ENCODE measurements around the gene CLMP. TPM values are rescaled to one million over a fixed set of nuclear protein-coding genes. Genes with fewer than 3 reads are reported as not detected.

CLMP gene
- total and polyA plus RNA-seq, 4 donors, result 0.12 to 1.3 (median 0.35) TPM

GRCh38 chr11:123173040-123173855, 21.8 kb downstream of the CLMP start:
- DNase-seq (ENCODE audit: low spot score), result no peak
- Histone ChIP-seq H3K36me3 (ENCODE audit: control insufficient read depth in 4 of 4, insufficient read depth in 3 of 4, low read depth in 1 of 4, low read length in 3 of 4) (no peaks in the 10 kb centered on the region), H3K27me3 (ENCODE audit: control insufficient read depth in 4 of 4, insufficient read depth in 4 of 4, low read length in 3 of 4) (no peaks in the 10 kb centered on the region), H3K9me3 (ENCODE audit: control insufficient read depth in 4 of 4, low read length in 3 of 4) (no peaks in the 10 kb centered on the region), H3K4me3 (ENCODE audit: low read depth in 1 of 3, low read length in 3 of 3) (no peak overlapping the region), H3K27ac (ENCODE audit: low read depth in 1 of 2, low read length in 2 of 2) (no peak overlapping the region), H3K9ac (ENCODE audit: low read depth in 1 of 2, low read length in 2 of 2) (no peak overlapping the region), H3K4me1 (ENCODE audit: control insufficient read depth in 4 of 4, insufficient read depth in 4 of 4, low read length in 3 of 4) (no peaks in the 10 kb centered on the region)
- TF ChIP-seq JUND (IDR thresholded peaks at IDR 0.05) (no peak), YY1 (IDR thresholded peaks at IDR 0.05) (no peak), RXRA (IDR thresholded peaks at IDR 0.05) (no peak), HNF4G (IDR thresholded peaks at IDR 0.05) (no peak), NR2F2 (IDR thresholded peaks at IDR 0.05) (no peak), FOXA1 (IDR thresholded peaks at IDR 0.05) (no peak), HNF4A (conservative IDR thresholded peaks at IDR 0.05) (no peak), EGR1 (IDR thresholded peaks at IDR 0.05; ENCODE audit: low read depth in 2 of 2) (no peak), RAD21 (IDR thresholded peaks at IDR 0.05) (no peak), SP1 (IDR thresholded peaks at IDR 0.05) (no peak)
- 90% methylated on average over 4 of the region's 4 CpGs for WGBS

- 91% methylated on average over 3 of the region's 3 CpGs for WGBS
- Histone ChIP-seq H3K27ac (ENCODE audit: low read depth in 1 of 2, low read length in 2 of 2) (no peak overlapping the region), H3K27me3 (ENCODE audit: control insufficient read depth in 4 of 4, insufficient read depth in 4 of 4, low read length in 3 of 4) (no peaks in the 10 kb centered on the region), H3K9ac (ENCODE audit: low read depth in 1 of 2, low read length in 2 of 2) (no peak overlapping the region), H3K9me3 (ENCODE audit: control insufficient read depth in 4 of 4, low read length in 3 of 4) (no peaks in the 10 kb centered on the region), H3K36me3 (ENCODE audit: control insufficient read depth in 4 of 4, insufficient read depth in 3 of 4, low read depth in 1 of 4, low read length in 3 of 4) (no peaks in the 10 kb centered on the region), H3K4me1 (ENCODE audit: control insufficient read depth in 4 of 4, insufficient read depth in 4 of 4, low read length in 3 of 4) (no peaks in the 10 kb centered on the region), H3K4me3 (ENCODE audit: low read depth in 1 of 3, low read length in 3 of 3) (no peak overlapping the region)
- TF ChIP-seq FOXA1 (IDR thresholded peaks at IDR 0.05) (no peak), SP1 (IDR thresholded peaks at IDR 0.05) (no peak), YY1 (IDR thresholded peaks at IDR 0.05) (no peak), GABPA (IDR thresholded peaks at IDR 0.05 in 1 of 2, conservative IDR thresholded peaks at IDR 0.05 in 1 of 2) (no peak), NR2F2 (IDR thresholded peaks at IDR 0.05) (no peak)
- TF ChIP-seq, protein P1, sequence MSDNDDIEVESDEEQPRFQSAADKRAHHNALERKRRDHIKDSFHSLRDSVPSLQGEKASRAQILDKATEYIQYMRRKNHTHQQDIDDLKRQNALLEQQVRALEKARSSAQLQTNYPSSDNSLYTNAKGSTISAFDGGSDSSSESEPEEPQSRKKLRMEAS (IDR thresholded peaks at IDR 0.05), result no peak
- TF ChIP-seq, protein P2, sequence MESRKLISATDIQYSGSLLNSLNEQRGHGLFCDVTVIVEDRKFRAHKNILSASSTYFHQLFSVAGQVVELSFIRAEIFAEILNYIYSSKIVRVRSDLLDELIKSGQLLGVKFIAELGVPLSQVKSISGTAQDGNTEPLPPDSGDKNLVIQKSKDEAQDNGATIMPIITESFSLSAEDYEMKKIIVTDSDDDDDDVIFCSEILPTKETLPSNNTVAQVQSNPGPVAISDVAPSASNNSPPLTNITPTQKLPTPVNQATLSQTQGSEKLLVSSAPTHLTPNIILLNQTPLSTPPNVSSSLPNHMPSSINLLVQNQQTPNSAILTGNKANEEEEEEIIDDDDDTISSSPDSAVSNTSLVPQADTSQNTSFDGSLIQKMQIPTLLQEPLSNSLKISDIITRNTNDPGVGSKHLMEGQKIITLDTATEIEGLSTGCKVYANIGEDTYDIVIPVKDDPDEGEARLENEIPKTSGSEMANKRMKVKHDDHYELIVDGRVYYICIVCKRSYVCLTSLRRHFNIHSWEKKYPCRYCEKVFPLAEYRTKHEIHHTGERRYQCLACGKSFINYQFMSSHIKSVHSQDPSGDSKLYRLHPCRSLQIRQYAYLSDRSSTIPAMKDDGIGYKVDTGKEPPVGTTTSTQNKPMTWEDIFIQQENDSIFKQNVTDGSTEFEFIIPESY (IDR thresholded peaks at IDR 0.05), result no peak
- no peak for DNase-seq (ENCODE audit: low spot score)
Observed at GRCh38 chr11:123170929-123171328, 24.1 kb downstream of the CLMP start.

- Histone ChIP-seq H3K27ac (ENCODE audit: low read depth in 1 of 2, low read length in 2 of 2) (no peak overlapping the region), H3K9me3 (ENCODE audit: control insufficient read depth in 4 of 4, low read length in 3 of 4) (no peaks in the 10 kb centered on the region), H3K27me3 (ENCODE audit: control insufficient read depth in 4 of 4, insufficient read depth in 4 of 4, low read length in 3 of 4) (no peaks in the 10 kb centered on the region), H3K4me3 (ENCODE audit: low read depth in 1 of 3, low read length in 3 of 3) (no peak overlapping the region), H3K4me1 (ENCODE audit: control insufficient read depth in 4 of 4, insufficient read depth in 4 of 4, low read length in 3 of 4) (no peaks in the 10 kb centered on the region), H3K36me3 (ENCODE audit: control insufficient read depth in 4 of 4, insufficient read depth in 3 of 4, low read depth in 1 of 4, low read length in 3 of 4) (no peaks in the 10 kb centered on the region), H3K9ac (ENCODE audit: low read depth in 1 of 2, low read length in 2 of 2) (no peak overlapping the region)
- no peak for DNase-seq (ENCODE audit: low spot score)
- WGBS, result 92% methylated on average over 3 of the region's 3 CpGs
- TF ChIP-seq SP1 (IDR thresholded peaks at IDR 0.05) (no peak), RAD21 (IDR thresholded peaks at IDR 0.05) (no peak), HNF4A (conservative IDR thresholded peaks at IDR 0.05) (no peak), CTCF (IDR thresholded peaks at IDR 0.05; ENCODE audit: low read depth, low read length, missing input control) (no peak), FOXA1 (IDR thresholded peaks at IDR 0.05) (no peak), ATF3 (IDR thresholded peaks at IDR 0.05) (no peak), HNF4G (IDR thresholded peaks at IDR 0.05) (no peak), RXRA (IDR thresholded peaks at IDR 0.05) (no peak), FOXA2 (IDR thresholded peaks at IDR 0.05) (no peak), TAF1 (conservative IDR thresholded peaks at IDR 0.05) (no peak), YY1 (IDR thresholded peaks at IDR 0.05) (no peak)
- TF ChIP-seq, protein P2 (IDR thresholded peaks at IDR 0.05), result no peak
- TF ChIP-seq, protein P1 (IDR thresholded peaks at IDR 0.05), result no peak
Observed at GRCh38 chr11:123169821-123170220, 25.2 kb downstream of the CLMP start.
